Activated CD8-positive, alpha-beta memory T cell treated with anti-CD3 and anti-CD28 coated beads, Interleukin-2, amount 50 U/mL, for 24 hours (primary cell): ENCODE results near the gene UGGT1.
"Not testable (repeated sequence)": the region's sequence is repeated elsewhere in the genome, so short reads cannot be mapped to it uniquely, and the experiment has no call there.

Source experiments
- DNase-seq: peaks from one replicate; pipeline ENCODE4 v3.0.0-alpha.2; 2020; ENCODE audit errors: extremely low read depth

UGGT1 gene

DNA sequence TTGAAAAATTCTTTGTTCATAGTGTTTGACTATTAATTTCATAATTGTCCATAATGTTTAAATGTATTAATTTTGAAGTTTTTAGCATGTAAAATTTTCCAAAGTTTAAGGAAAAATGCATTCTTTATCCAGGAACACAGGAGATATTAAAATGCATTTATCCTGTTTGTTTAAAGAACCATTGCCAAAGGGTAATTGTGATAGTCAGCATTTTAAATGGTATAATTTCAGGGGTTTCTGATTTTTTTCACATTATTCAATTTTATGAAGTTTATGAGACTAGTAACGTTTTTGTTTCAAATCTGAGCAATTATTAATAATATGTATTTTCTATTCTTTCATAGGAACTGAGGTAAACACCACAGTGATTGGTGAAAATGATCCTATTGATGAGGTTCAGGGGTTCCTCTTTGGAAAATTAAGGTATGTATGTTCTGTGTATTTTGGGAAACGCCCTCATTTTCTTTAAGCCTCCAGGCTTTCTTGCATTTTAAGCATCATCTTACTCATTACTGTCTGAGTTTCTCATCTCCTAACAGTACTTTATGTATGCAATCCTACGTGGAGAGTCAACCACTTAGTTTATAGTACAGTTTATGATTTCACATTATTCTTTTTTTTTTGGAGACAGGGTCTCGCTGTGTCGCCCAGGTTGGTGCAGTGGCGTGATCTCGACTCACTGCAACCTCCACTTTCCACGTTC lies 25.1 kb downstream of the UGGT1 start:
- no peak for DNase-seq

DNA sequence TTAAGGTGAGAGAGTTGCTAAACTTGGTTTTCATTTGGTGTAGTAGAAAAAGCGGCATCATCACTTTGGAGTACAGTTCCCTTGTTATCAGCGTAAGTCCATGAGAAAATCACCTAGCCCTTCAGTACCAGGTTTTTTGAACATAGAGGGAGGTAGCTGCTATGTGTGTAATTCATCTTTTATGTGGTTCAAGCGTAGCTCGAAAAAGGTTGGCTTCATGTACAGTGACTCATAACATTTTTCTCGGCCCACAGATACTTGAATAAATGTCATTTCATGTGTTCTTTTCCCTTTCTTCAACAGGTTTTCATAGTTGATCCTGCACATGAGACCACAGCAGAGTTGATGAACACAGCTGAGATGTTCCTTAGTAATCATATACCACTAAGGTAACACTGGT lies 43.6 kb downstream of the UGGT1 start:
- no peak for DNase-seq

DNA sequence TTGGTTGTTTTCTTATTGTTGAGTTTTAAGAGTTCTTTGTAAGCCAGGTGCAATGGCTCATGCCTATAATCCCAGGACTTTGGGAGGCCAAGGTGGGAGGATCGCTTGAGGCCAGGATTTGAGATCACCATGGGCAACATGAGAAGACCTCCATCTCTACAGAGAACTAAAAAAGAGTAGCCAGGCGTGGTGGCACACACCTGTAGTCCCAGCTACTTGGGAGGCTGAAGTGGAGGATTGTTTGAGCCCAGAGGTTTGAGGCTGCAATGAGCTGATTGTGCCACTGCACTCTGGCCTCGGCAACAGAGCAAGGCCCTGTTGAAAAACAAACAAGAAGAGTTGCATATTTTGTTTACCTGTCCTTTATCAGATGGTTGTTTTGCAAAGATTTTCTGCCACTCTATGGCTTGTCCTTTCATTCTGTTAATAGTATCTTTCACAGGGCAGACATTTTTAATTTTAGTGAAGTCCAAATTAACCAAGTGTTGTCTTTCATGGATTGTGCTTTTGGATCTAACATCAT lies 46.2 kb downstream of the UGGT1 start:
- no peak for DNase-seq

DNA sequence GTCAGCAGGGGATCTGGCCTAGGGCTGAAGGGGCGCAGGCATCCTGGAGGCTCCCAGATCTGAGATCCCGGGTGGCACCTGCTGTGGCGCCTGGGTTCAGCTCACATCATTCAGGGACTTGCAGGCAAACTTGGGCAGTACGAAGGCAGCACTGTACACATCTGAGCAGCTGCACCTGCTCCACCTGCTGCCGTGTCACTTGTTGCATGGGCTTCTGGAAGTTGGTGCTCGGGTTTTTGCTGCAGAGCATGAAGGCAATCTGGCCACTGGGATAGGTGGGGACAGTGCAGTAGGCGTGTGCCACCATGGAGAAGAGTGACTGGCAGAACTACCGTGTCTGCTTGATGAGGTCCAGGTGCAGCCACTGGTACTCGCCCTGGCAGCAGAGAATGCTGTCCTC lies 48.6 kb downstream of the UGGT1 start:
- no peak for DNase-seq

DNA sequence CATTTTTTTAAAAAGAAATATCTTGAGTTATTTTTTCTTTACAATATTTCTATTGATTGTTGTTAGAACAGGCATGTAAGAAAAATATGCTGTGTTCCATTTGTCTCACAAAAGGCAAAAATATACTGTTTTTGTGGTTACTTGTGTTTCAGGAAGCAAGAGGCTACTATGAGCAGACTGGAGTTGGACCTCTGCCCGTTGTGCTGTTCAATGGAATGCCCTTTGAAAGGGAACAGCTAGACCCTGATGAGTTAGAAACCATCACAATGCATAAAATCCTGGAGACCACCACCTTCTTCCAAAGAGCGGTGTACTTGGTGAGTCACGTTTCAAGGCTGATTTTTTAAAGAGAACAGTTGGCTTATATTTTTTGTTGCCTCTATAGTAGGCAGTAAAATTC lies 54.7 kb downstream of the UGGT1 start:
- DNase-seq = no peak

DNA sequence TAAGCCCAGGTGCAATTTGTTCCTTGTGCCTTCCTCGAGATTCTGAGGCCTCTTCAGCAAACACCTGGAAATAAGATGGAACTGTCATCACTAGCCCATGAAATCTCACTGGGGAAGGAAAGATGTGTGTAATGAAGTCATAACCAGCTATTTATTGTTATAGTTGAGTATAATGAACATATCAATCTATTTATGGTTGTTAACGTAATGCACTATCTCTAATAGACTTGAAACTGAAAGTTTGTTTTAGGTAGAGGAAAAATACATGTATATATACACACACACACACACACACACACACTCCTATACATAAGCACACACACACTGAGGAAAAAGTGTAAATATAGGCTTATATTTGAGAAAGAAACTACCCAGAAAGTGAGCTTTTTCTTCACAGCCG lies 62.8 kb downstream of the UGGT1 start:
- DNase-seq = no peak

DNA sequence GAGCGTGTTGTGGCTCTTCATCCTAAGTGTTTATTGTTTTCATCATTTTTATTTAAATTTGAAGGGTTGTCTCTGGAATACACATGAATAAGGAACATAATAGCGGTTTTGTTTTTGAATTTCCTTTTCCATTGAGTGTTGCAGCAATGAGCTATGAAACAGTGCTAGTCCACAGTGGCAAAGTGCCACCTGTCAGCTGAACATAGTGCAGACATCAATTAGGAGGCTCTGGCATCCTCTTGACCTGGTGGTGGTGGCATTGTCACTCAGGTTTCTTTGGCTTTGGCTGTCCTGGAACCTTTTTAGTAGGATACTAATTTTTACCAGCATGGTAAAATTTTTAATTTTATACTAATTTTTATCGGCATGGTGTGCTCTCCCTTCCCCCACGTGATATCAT lies 63.2 kb downstream of the UGGT1 start:
- no peak for DNase-seq

DNA sequence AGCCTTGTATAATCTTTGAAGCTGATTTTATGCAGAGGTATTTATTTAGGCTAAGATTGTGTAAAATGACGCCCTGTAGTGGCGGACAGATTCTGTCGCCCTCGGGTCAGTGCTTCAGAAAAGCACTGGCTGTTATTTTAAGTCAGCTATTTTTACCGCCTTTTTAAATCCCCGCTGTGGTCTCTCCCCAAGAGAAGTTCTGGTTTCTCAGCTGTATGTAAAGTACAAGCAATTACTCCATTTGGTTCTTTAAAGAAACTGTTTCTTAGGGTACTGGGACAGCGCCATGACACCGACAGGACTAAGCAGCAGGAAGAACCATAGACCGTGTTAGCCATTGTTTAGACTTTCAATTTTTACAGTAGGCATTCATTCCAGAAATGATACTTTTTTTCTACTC lies 65.0 kb downstream of the UGGT1 start:
- no peak for DNase-seq

DNA sequence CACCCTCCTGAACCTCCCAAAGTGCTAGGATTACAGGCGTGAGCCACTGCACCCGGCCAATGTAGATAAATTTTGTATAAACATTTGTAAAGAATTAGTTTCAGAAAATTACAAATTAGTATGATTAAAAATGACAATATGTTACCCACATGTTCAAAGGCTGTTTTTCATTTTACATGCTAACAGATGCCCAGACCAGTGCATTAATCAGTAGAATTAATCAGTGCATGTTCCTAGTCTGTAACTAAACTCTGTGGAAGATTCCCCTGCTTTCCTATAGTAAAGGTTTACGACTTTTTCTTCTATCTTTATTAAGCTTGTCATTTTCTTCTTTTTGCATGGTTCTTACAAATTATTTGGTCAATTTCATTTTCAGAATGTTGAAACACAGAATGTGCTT lies 65.8 kb downstream of the UGGT1 start:
- DNase-seq = no peak

DNA sequence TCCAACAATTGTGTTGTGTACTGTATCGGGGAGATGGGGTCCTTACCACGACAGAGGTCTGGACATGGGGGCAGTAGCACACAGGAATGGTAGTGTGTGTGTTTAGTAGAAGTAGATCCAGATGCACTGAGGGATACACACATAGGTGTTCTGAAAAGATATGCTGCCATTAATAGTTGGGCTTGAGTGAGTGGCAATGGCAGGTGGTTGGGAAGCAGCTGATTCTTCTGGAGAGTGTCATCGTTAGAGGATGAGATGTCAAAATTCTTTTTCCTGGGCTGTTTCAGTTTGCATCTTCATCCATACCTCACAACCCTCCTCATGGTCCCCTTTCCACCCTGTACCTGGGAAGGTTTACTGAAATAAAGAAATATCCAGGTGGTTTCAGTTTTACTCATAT lies 66.6 kb downstream of the UGGT1 start:
- no peak for DNase-seq

DNA sequence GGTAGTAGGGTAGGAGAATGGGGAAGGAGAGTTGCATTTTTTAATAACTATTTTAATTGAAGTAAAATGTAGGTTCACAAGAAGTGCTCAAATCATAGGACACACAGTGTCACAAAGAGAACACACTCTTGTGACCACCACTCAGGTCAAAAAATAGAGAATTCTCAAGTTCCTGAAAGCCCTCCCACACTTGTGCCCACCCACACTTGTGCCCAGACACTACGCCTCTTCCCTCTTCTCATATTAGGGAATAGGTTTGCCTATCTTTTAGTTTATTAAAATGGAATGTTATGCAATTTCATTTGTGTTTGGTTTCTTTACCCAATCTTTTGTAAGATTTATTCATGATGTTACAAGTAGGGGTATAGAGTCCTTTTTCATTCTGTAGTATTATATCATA lies 67.2 kb downstream of the UGGT1 start:
- no peak for DNase-seq

DNA sequence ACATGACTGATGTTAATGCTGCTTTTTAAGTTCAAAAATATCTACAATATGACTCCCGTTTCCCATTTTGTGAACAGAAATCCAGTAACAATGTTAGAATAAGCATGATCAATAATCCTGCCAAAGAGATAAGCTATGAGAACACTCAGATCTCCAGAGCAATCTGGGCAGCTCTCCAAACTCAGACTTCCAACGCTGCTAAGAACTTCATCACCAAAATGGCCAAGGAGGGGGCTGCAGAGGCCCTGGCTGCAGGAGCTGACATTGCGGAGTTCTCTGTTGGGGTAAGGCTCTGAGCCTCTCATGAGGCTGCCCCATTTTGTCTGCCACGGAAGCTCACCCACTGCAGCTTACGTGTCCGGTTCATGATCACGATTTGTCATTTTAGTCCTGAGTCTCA lies 68.4 kb downstream of the UGGT1 start:
- DNase-seq = no peak

DNA sequence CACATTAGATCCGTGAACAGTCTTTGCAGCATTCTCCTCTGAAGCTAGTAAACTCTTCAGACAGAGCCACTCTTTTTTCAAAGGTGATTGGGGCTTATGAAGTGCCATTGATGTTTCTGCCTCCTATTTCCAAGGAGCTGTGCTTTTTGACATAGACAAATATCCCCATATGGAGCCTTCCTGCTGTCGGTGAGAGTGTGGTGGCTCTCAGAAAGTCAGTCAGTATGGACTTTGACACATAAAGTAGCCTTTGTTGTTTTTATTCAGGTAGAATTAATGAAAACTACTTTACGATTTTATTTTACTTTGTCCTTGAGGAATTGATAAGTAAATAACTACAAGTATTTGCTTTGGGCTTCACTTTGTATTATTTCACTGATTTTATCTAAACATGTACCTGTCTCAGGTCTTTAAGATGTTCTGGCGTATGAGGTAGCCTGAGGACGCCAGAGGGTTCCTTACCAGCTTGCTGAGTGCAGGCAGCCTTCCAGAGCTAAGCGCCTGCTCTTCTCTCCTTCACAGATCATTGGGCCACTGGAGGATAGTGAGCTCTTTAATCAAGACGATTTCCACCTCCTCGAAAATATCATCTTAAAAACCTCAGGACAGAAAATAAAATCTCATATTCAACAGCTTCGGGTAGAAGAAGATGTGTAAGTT lies 69.7 kb downstream of the UGGT1 start:
- no peak for DNase-seq

DNA sequence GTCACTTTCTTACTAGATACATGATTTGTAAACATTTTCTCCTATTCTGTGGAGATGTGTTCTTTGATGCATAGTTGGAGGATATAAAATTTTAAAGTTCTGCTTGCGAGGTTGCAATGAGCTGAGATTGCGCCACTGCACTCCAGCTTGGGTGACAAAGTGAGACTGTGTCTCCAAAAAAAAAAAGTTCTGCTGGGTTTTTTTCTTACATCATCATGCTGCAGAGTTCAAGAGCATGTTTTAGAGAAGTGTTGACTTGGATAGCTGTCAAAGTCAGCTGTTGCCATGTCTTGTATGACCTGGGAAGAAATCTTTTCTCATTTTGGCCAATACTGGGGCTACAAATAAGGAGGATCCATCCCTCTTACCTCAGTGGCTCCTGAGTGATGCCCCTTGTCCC lies 71.3 kb downstream of the UGGT1 start:
- DNase-seq = no peak

DNA sequence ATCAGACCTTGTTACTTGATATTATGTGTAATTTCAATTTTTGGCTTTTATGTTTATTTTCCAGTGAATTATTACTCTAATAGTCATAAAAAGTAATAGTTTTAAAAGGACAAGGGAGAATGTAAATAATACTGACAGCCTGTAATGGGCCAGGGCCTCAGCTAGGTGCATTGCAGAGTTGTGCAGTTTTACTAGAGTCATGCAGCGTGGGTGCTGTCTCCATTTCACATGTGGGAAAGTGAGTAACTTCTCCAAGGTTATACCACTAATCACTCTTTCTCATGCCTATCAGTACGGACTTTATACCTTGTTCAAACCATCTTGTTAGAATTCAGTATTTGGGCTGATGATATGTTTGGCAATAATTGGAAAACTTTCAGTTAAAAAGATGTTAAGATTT lies 73.3 kb downstream of the UGGT1 start:
- DNase-seq = no peak

DNA sequence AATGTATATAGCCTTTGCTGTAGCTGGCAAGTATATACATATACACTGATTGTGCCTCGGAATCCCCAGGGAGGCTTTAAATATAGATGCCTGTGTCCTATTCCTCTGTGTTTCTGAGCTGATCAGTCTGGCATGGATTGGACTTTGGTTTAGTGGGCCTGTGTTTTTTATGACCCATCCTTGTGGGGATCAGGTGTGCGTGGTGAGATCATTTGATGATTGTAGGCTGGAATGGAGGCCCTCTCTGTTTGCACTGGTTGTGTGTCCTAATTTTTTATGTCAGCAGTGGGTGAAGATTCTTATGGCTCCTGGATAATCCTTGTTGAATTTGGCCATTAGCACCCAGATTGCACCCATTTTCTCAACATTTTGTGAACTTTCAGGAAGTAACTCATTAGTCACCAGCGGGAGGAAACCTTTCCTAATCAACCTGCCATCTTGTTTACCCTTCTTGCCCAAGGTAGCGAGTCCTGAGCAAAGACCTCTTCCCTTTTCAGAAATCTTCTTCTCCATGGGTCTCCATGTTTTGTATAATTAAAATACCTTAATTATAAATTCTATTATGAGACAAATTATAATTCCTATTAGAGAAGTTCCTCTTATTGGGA lies 75.8 kb downstream of the UGGT1 start:
- DNase-seq = no peak

DNA sequence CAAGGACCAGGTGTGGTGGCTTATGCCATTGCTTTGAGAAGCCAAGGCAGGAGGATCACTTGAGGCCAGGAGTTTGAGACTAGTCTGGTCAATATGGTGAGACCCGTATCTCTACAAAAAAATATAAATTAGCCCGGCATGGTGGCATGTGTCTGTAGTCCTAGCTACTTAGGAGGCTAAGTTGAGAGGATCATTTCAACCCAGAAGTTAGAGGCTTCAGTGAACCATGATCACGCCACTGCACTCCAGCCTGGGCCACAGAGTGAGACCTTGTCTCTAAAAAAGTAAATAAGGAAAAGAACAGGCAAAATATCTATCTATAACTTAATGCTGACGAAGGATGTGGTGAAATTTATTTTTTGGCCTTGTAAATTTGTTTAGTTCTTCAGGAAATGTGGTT lies 78.1 kb downstream of the UGGT1 start:
- DNase-seq = no peak

DNA sequence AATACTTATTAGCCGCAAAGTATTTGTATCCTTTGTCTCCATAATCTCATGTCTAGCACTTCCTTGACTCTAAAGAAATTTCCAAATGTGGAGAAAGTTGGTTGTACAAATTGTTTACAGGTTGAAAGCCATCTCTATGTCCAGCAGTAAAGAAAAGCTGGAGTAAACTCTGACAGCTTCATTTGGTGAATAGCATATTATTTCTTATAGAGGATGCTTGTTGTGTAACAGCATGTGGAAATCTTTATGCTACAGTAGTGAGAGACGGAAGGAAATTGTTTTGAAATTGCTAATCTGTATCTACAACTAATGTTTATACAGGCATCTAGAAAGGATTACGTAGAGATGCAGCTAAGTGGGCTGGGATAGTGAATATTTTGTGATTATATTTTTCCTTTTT lies 78.5 kb downstream of the UGGT1 start:
- DNase-seq = no peak

DNA sequence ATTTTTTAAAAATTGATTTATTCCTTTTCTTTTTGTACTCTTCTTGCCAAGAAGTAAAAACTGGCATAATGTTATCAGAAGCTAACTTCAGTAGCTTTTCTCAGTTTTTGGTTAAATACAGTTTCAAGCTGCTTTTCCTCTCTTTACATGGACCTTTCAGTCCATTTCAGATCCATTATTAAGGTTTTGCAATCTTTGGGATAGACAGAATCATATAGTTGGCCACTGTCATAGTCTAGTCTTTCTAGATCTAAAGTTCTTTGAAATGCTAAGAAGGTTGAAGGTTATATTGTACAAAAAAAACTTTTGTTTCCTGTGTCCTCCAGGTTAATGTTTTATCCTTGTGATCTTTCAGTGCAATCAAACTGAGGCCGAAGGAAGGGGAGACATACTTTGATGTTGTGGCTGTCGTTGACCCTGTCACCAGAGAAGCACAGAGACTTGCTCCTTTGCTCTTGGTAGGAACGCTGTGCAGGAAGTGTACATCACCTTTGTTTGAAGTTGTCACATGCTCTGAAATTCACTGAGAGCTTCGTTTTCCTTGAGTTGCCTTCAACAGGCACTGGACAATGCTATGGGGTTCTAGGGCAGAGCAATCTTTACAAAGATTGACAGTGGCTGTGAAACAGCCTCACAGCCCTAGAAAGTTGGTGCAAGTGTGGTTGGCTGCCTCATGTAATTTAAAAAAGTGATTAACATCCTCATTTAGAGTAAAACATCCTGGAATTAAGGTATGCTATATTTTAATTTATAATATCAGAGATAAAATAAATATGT lies 79.1 kb downstream of the UGGT1 start:
- no peak for DNase-seq

DNA sequence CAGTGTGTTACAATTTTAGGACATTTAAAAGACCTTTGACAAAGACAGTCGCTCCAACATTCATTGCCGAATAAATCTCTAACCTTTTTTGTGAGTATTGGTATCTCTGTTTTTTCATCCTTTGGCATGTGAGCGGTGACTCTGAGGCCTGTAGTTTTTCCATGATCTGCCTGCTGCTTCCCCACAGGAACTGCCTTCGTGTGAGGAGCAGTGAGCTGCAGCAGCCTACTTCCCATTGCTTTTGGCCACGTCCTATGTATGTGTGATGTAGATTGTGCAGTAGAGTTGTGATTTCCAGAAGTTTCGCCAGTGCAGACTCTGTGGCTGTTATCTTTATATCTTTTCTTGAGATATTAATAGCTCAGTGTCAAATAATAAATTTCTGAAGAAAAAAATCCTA lies 79.8 kb downstream of the UGGT1 start:
- DNase-seq = no peak

DNA sequence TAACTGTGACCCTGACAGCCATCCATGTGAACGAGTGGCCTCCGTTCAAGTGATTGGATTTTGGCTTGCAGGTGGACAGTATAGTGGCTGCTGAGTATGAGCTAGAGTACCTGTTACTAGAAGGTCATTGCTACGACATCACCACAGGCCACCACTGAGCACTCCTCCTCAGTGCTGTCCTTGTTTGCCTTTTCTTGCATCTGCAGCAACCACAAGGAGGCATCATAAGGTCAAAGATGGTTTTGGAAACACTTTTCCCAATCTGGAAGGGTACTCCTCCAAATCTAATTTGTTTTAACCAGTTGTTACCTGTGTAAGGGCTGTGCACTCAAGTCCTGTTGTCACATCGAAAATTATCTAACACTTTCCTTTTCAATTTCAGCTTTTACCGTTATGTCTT lies 81.2 kb downstream of the UGGT1 start:
- DNase-seq = no peak

DNA sequence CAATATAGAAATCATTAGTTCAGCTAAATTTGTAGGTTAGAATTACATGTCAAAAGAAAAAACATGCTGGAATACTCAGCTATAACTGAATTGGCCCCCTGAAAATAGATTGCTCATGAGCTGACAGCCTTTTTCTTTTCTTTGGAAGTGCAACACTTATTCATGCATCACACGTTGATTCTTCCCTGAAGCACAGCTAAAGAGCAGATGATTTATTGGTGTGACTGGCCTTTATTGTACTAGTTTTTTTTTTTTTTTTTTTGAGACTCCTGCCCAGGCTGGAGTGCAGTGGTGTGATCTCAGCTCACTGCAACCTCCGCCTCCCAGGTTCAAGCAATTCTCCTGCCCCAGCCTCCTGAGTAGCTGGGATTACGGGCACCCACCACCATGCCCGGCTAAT lies 83.1 kb downstream of the UGGT1 start:
- DNase-seq = not testable (repeated sequence)

DNA sequence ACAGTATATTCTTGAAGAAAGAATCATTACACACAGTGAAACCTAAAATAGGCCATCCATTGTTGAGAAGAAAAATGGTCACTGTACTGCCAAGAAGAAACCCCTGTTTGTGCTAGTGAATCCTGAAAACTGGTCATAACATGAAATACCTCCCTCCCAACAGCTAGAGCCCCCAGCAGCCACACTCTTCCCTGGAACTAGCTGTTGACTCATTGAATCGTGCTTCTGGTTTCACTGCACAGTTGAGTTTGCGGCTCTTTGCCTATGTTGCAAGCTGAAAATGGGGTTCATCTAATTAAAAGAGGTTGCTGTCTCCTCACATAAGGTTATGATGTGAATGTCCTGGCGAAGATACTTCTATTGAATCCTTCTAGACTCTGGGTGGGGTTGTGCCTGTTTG lies 86.3 kb downstream of the UGGT1 start:
- no peak for DNase-seq
